CD14-positive monocyte (primary cell): ENCODE results near the gene GPRIN1. TPM values are rescaled to one million over a fixed set of nuclear protein-coding genes. Genes with fewer than 3 reads are reported as not detected.

Source experiments
- DNase-seq, 3 donors: peaks; one replicate each; pipeline ENCODE4 v3.0.0-alpha.2; 2011 to 2022
- H2AFZ ChIP-seq: 2 replicates; pipeline ENCODE4 v1.6.0; 2012; ENCODE audit warnings: mild to moderate bottlenecking, low read depth, low read length, inconsistent platforms; ENCODE audit not compliant: insufficient read depth, poor library complexity, severe bottlenecking
- H3K27ac ChIP-seq, 2 donors: 1 replicate in 1 of 2; 2 replicates in 1 of 2; pipeline ENCODE4 v1.5.1; 2012 to 2013; ENCODE audit warnings: low read length in 2 of 2, control low read depth in 1 of 2, inconsistent platforms in 1 of 2, low read depth in 1 of 2, mild to moderate bottlenecking in 1 of 2
- H3K27me3 ChIP-seq, 2 donors: one replicate each; pipeline versions ENCODE4 v1.6.0 to v1.6.1; 2011 to 2013; ENCODE audit warnings: low read length in 2 of 2; ENCODE audit not compliant: control insufficient read depth in 2 of 2, insufficient read depth in 2 of 2
- H3K36me3 ChIP-seq, 2 donors: replicated peaks in 1 of 2; 1 replicate in 1 of 2; 2 replicates in 1 of 2; pipeline versions ENCODE4 v1.5.1 to v1.6.1; 2012 to 2013; ENCODE audit warnings: low read length in 2 of 2, control low read depth in 1 of 2, inconsistent platforms in 1 of 2, mild to moderate bottlenecking in 1 of 2; ENCODE audit not compliant: insufficient read depth in 2 of 2, control insufficient read depth in 1 of 2
- H3K4me1 ChIP-seq, 2 donors: 1 replicate in 1 of 2; 2 replicates in 1 of 2; pipeline versions ENCODE4 v1.5.1 to v1.6.1; 2012 to 2013; ENCODE audit warnings: low read length in 2 of 2, control low read depth in 1 of 2, inconsistent platforms in 1 of 2, mild to moderate bottlenecking in 1 of 2, moderate library complexity in 1 of 2; ENCODE audit not compliant: insufficient read depth in 2 of 2, control insufficient read depth in 1 of 2
- H3K4me2 ChIP-seq: replicated peaks from 2 replicates; pipeline ENCODE3; 2012; ENCODE audit warnings: low read length, moderate library complexity, mild to moderate bottlenecking; ENCODE audit not compliant: poor library complexity, severe bottlenecking; ENCODE audit errors: extremely low read depth
- H3K4me3 ChIP-seq, 3 experiments: fragments of 200-600 bp in 1 of 3; sonication (generic) in 1 of 3; replicated peaks in 1 of 3; 1 replicate in 2 of 3; 2 replicates in 1 of 3; pipeline ENCODE4 v1.5.1; 2011 to 2013; ENCODE audit warnings: low read length in 3 of 3, mild to moderate bottlenecking in 3 of 3, control low read depth in 2 of 3, low read depth in 2 of 3, inconsistent platforms in 1 of 3, moderate library complexity in 1 of 3
- H3K79me2 ChIP-seq: 2 replicates; pipeline ENCODE4 v1.6.0; 2012; ENCODE audit warnings: mild to moderate bottlenecking, control low read depth, inconsistent platforms, low read length, moderate library complexity; ENCODE audit not compliant: insufficient read depth
- H3K9ac ChIP-seq: 2 replicates; pipeline ENCODE4 v1.6.0; 2017; ENCODE audit warnings: low read length, mild to moderate bottlenecking; ENCODE audit not compliant: insufficient read depth, poor library complexity, severe bottlenecking
- H3K9me3 ChIP-seq, 2 donors: replicated peaks in 1 of 2; 1 replicate in 1 of 2; 2 replicates in 1 of 2; pipeline versions ENCODE4 v1.5.1 to v1.6.1; 2012 to 2013; ENCODE audit warnings: low read length in 2 of 2, control low read depth in 1 of 2; ENCODE audit not compliant: control insufficient read depth in 1 of 2, insufficient read depth in 1 of 2
- H4K20me1 ChIP-seq: 2 replicates; pipeline ENCODE4 v1.6.0; 2012; ENCODE audit warnings: mild to moderate bottlenecking, low read length, control low read depth, moderate library complexity; ENCODE audit not compliant: insufficient read depth
- H3K27ac Mint-ChIP-seq, 7 donors: one replicate each; pipeline ENCODE4 v1.8.0; 2020; ENCODE audit warnings: mild to moderate bottlenecking in 7 of 7, mixed read lengths in 7 of 7, moderate library complexity in 6 of 7, inconsistent platforms in 2 of 7
- H3K27me3 Mint-ChIP-seq, 3 donors: one replicate each; pipeline ENCODE4 v1.8.0; 2021 to 2022; ENCODE audit warnings: low read depth in 3 of 3, mild to moderate bottlenecking in 3 of 3, mixed read lengths in 3 of 3, moderate library complexity in 3 of 3, inconsistent platforms in 1 of 3
- H3K36me3 Mint-ChIP-seq, 2 donors: one replicate each; pipeline ENCODE4 v1.8.0; 2020; ENCODE audit warnings: mixed read lengths in 2 of 2, inconsistent platforms in 1 of 2, mild to moderate bottlenecking in 1 of 2
- H3K4me1 Mint-ChIP-seq: one replicate; pipeline ENCODE4 v1.8.0; 2020; ENCODE audit warnings: mild to moderate bottlenecking, mixed read lengths
- H3K4me3 Mint-ChIP-seq, 2 donors: one replicate each; pipeline ENCODE4 v1.8.0; 2020; ENCODE audit warnings: mild to moderate bottlenecking in 2 of 2, mixed read lengths in 2 of 2, moderate library complexity in 1 of 2
- H3K9me3 Mint-ChIP-seq, 7 donors: one replicate each; pipeline ENCODE4 v1.8.0; 2020 to 2022; ENCODE audit warnings: mixed read lengths in 7 of 7, mild to moderate bottlenecking in 6 of 7, moderate library complexity in 6 of 7, inconsistent platforms in 2 of 7
- CTCF ChIP-seq: fragments of 200-600 bp; IDR thresholded peaks from one replicate; pipeline ENCODE4 v1.8.0; 2022; ENCODE audit warnings: antibody characterized with exemption, mild to moderate bottlenecking
- WGBS: methylation state at CpG from one replicate; pipeline ENCODE4 v1.1.5; 2013; ENCODE audit warnings: missing lambda C conversion rate; ENCODE audit not compliant: insufficient coverage; 5-methylcytosine and 5-hydroxymethylcytosine counted together
- intact Hi-C, 2 donors: fragments of 100-400 bp; cut with micrococcal nuclease; formaldehyde crosslinking; loops; one replicate each; pipeline versions ENCODE4 v1.15.0 to v1.15.1; 2023
- polyA plus RNA-seq, 3 donors: library from polyadenylated mRNA; depleted of rRNA in 1 of 3; unstranded in 2 of 3; stranded (reverse) in 1 of 3; fragments of 300-500 nt in 2 of 3; fragments of >200 nt in 1 of 3; fragmentation: Illumina TruSeq in 2 of 3; gene quantifications; 1 replicate in 2 of 3; 2 replicates in 1 of 3; pipeline ENCODE4 v1.2.3, GENCODE V29; 2012 to 2021

GPRIN1 gene
- polyA plus RNA-seq, 3 donors: 0.05 to 0.30 (median 0.13) TPM

DNA sequence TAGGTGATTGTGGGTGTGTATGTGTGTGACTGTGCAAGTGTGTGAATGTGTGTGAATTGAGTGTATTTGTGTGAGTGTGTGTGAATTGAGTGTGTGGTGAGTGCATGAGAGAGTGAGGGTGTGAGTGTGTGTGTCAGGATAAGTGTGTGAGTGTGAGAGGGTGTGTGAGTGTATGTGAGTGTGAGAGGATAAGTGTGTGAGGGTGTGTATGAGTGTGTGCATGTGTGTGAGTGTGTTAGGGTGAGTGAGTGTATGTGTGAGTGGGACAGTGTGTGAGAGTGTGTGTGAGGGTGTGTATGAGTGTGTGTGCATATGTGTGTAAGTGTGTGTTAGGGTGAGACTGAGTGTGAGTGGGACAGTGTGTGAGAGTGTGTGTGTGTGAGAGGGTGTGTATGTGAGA lies 21.7 kb downstream of the GPRIN1 start:
- Mint-ChIP-seq H3K36me3 (no peaks in the 10 kb centered on the region), H3K4me3 (no peak overlapping the region), H3K27ac (no peak overlapping the region), H3K27me3 (peaks cover 2 to 3% (median 3%) of the 10 kb centered on the region in 3 donors), H3K9me3 (peaks cover 14 to 46% (median 39%) of the 10 kb centered on the region in 7 donors), H3K4me1 (no peaks in the 10 kb centered on the region)
- Histone ChIP-seq H3K79me2 (no peaks in the 10 kb centered on the region), H3K27ac (no peak overlapping the region), H4K20me1 (no peaks in the 10 kb centered on the region), H3K9ac (no peak overlapping the region), H3K4me1 (no peaks in the 10 kb centered on the region), H3K4me3 (no peak overlapping the region), H3K36me3 (no peaks in the 10 kb centered on the region), H3K27me3 (no peaks in the 10 kb centered on the region), H3K9me3 (peaks cover 51 to 52% of the 10 kb centered on the region in 2 donors), H2AFZ (no peak overlapping the region), H3K4me2 (no peak overlapping the region)
- no peak for DNase-seq
- TF ChIP-seq CTCF: no peak
- intact Hi-C loops: no loop called here

DNA sequence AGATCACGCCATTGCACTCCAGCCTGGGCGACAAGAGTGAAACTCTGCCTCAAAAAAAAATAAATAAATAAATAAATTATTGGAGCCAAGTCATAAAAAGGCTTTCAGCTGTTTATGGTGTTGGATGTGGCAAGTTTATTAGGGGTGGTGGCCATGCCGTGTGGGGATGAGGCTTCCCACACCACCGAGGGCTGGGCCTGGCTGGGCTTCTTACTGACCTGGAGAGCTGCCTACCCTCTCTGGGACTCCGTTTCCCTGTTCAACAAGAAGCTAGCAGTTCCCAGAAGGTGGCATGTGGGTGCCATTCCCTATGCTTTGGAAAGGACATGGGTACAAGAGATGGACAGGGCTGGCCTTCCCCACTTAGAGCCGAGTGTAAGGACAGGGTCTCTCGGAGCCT lies 22.6 kb downstream of the GPRIN1 start:
- no peak overlapping the region for H3K4me3 ChIP-seq
- TF ChIP-seq CTCF: no peak
- H3K27ac Mint-ChIP-seq: no peak overlapping the region
- no peaks in the 10 kb centered on the region for H3K36me3 Mint-ChIP-seq
- H3K27ac ChIP-seq: no peak overlapping the region
- H3K9me3 ChIP-seq: peaks cover 49 to 50% of the 10 kb centered on the region in 2 donors
- no peaks in the 10 kb centered on the region for H3K27me3 ChIP-seq
- H3K9me3 Mint-ChIP-seq: peaks cover 14 to 47% (median 39%) of the 10 kb centered on the region in 7 donors
- 100% methylated on average over 2 of the region's 7 CpGs for WGBS
- H3K79me2 ChIP-seq: no peaks in the 10 kb centered on the region
- H3K36me3 ChIP-seq: no peaks in the 10 kb centered on the region
- intact Hi-C loops: no loop called here
- H3K4me1 ChIP-seq: no peaks in the 10 kb centered on the region
- H3K9ac ChIP-seq: no peak overlapping the region
- H2AFZ ChIP-seq: no peak overlapping the region
- no peaks in the 10 kb centered on the region for H4K20me1 ChIP-seq
- no peaks in the 10 kb centered on the region for H3K4me1 Mint-ChIP-seq
- DNase-seq: no peak
- peaks cover 2 to 3% (median 3%) of the 10 kb centered on the region in 3 donors for H3K27me3 Mint-ChIP-seq
- no peak overlapping the region for H3K4me2 ChIP-seq
- no peak overlapping the region for H3K4me3 Mint-ChIP-seq
